DLD1 (cell line): ENCODE measurements around the gene PLEKHM3.

Experiments used
- in situ Hi-C: cut with HindIII; loops from 2 replicates; pipeline ENCODE4 v1.10.0; 2017; ENCODE audit warnings: low sequenced_read_pairs

PLEKHM3 gene

DNA sequence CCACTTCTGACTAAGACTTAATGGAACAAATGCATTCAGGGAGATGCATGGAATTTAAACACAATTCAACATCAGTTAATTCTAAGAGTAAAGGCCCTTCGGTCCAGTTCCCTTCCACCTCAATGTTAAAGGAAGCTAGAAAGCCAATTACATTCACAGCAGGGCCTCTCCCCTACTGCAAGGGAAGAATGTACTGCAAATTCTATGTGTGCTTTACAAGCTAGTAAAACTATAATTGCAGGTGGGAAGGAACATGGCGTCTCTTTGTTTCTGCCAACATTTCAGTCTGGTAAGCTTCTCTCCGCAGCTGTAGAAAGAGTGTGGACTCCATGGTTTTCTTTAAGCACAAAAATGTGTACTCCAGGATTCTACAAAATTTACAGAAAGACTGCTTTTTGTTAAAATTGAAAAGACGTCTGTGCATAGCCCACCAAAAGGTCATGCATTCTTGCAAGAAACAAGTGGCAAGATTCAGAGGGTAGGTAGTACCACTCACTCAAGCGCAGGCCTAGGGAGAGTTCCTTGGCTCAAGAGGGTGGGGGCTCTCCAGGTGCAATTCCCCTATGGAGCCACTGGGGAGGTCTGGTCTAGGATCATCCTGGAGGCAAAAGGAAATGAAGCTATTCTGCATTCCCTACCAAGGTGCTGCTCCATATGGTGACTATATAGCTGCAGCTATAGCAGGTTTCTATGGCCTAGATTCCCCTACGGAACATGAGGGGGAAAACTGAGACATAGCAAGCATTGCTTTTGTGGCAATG is 128.6 kb downstream of the PLEKHM3 start:
- in situ Hi-C loops = no loop called here

DNA sequence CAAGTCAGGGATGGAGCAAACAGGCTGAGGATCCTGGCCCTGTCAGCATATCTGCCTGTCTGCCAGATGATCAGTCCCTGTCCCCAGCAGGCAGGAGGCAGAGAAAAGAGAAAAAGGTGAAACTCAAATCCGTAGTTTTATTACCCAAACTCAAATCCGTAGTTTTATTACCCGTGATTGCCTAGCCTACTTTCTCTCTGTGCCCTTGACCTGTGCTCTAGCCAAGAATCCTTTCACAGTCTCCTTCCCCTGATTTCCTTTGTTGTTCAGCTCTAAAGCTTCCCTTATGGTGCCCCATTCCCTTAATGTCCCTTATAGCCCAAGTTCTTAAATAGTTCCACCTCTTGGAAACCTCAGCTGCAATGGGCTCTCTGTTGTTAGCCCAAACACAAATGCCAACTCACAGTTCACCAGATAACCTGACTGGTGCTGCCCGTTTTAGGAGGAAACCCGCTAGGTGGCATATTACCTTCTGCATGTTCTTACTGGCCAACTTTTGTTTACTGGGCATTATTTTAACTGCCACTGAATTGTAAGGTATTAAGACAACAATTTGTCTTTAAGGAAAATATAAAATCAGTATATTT is 130.0 kb downstream of the PLEKHM3 start:
- in situ Hi-C loops = no loop called here

DNA sequence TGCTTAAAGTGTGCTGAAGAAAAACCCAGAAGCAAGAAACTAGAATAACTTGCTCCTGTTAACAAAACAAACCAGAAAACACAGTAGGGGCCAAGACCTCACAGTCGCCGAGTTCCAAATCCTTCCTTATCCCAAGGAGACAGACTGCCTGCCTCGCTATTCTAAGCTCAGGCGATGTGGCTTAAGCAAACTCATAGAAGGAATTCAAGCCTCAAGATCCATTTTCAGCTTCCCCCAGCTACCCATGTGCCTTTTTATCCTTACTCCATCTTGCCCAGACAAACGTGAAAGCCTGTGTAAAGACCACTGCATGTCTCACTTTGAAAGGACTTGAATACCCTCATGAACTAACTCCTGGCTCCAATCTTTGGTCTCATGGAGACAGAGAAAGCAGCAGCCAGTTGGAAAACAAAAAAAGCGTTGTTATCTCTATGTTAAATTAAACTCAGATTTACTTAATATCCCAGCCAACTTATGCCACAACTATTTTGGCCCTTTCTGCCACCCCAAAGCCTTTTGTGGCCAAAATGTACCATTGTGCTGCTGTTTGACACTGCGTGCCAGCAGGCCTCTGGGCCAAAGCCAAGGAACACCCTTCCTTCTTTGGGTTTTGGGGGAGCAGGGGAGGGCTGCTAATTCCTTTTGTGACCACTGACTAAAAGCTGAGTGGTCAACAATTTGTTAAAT is 132.5 kb downstream of the PLEKHM3 start:
- in situ Hi-C loops = no loop called here

DNA sequence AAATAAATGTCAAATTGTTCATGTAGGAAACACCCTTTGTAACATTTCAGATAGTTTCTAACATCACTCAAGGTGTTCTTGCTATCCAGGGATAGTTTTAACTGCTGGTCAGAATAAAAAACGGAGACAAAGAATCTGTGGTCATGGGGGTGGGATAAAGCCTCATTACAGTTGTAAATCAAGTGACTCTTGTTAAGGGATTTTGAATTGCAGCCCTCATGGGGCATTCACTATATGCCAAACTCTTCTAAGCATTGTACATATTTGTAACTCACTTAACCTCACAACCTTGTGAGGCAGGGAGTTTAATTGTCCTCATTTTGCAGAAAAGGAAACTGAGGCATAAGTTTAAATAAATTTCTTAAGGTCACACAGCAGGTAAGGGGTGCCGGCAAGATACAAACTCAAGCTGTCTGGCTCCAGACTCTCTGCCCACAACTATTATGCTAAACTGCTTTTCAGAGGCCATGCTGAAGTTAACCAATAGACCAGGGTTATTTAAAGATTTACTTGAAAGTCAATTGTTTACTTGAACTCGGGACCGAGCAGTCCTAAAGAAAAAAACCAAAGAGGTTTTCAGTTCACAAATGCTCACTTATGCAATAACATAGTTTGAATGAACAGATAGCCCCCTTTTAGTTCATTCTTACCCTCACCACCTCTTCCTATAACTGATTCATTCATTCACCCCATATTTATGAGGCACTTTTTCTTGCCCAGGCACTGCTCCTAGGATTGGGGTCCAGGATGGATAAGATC is 134.1 kb downstream of the PLEKHM3 start:
- in situ Hi-C loops = no loop called here

DNA sequence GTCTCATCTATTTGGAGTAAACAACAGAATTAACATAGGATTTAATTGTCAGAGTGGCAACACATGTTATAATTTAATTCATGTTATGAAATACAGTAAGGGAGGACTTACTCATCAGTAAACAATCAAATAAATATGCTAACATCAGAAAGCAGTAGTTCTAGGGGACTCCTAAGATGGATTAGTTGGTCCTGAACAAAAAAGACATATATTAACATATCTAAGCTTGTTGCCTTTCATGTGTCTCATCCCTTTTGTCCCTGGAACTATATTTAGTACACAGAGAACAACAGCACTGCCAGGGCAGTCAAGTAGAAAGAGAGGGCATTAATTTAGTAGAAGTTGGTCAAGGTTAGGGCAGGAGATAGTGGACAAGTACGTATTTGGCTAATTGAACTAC is 137.8 kb downstream of the PLEKHM3 start:
- in situ Hi-C loops = no loop called here

DNA sequence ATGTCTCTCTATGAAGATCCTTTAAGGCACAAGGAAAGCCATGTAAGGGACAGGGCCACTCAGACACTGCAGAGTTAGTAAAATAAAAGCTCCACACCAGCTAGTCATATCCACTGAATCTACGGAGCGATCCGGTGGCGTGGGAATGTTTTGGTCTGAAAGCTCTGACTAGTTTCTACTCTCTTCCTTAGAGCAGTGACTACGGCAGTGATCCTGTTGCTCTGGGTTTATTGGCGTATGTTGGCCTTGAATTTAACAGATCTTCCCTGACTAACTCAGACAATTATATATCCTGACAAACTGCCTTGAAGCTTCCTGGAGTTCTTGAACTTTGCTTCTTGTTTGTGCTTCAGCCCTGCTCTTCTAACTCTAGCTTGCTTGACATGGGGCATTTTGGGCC is 140.3 kb downstream of the PLEKHM3 start:
- in situ Hi-C loops = no loop called here

DNA sequence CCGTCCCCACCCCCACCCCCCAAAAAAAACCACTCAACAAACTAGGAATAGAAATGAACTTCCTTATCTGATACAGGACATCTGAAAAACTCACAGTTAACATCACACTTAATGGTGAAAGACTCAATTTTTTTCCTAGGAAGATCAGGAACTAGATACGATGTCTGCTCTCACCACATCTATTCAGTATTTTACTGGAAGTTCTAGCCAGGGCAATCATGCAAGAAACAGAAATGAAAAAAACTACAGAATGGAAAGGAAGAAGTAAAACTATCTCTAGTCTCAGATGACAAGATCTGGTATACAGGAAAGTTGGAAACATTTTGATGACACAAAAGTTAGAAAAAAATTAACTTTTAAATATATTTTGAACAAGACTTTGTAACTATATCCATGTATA is 141.2 kb downstream of the PLEKHM3 start:
- in situ Hi-C loops = no loop called here

DNA sequence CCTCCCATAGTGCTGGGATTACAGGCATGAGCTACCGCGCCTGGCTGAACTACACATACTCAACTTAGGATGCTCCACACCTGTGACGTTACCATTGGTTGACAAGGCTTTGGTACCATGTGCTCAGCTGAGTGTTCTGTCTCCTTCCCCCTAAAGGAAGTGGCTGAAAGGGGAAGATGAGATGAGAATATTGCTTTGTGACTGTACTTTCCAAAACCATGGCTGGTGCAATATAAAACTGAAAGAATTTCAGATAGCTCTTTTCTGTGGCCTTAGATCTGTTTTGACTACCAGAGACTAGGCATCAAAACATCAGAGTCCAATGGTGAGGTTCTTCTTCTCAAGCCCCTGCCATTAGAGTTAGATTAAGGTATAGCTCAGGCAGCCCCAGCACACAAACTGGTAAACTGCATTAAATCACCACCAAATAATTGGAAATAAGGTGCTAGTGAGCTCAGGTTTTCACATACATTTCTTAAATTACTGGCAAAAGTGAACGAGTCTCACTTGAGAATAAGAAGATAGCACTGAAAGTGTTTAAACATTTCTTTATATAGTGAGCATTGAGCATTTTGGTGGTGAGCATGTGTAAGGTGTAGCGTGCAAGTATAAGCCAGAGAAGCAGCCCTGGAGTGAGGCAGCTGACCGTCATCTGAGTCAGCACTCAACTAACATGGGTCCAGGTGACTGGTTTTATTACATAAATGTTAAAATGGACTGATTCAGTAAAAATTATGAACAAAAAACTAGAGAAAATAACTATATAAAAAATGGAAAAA is 142.1 kb downstream of the PLEKHM3 start:
- in situ Hi-C loops = no loop called here

DNA sequence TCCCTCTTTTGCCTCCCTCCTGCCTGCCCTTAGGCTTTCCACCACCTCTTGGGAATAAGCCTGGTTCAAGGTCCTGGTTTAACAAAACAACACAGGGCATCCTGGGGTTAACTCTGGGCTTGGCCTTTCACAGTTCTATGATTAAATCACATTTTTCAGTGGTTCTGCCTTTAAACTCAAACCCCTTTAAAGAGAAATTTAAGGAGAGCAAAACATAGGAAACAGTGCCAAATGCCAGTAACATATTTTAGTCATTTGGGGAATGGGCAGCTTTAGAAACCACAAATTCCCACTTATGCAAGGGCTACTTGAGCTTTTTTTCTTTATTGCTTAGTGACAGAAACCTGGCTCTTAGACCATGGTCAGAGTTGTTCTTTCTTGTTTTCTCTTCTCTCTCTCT is 143.4 kb downstream of the PLEKHM3 start:
- in situ Hi-C loops = no loop called here

DNA sequence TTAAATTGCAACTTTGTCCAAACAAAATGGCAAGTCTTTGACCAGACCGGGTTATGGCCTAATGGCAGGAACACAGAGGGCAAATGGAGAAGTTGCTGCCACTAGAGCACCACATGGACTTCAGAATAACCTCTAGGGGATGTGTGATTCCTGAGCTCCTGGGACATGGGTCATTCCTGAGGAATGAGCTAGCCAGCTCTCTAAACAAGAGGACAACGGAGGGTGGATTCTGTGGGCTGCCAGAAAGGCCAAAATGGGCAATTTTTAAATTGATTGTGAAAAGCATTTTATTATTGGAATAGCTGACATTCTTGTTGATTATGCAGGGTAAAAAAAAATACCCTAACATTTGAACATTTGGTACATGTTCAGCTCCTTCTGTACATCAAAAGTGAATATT is 145.8 kb downstream of the PLEKHM3 start:
- in situ Hi-C loops = no loop called here

DNA sequence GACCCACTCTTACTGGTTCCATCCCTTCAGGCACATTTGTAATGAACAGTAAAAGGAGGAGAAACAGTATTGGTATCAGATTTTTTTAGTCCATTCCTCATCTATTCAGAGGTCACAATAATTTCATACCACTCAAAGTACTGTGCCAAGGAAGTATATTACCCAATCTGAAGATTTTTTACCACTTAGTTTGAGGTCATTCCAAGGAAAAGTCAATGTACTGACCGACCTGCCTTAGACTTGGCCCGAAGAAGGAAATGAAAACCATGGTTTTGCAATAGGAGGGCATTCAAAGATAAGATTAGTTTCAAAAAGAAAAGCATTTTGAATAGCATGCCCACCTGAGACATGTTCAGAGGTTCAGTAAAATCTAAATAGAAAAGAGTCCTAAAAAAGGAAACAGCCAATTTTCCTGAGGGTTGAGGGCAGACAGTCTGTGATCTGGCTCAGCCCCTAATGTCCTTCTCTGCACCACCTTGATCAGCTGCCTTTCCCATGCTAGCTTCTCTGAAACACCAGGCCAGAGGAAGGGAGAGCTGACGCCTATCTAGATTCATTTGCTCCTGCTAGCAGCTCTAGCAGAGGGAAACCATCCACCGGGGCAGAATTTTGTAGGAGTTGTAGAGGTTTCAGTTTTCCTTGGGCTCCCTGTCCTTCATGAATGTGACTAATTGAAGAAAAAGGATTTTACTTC is 148.3 kb downstream of the PLEKHM3 start:
- in situ Hi-C loops = no loop called here

DNA sequence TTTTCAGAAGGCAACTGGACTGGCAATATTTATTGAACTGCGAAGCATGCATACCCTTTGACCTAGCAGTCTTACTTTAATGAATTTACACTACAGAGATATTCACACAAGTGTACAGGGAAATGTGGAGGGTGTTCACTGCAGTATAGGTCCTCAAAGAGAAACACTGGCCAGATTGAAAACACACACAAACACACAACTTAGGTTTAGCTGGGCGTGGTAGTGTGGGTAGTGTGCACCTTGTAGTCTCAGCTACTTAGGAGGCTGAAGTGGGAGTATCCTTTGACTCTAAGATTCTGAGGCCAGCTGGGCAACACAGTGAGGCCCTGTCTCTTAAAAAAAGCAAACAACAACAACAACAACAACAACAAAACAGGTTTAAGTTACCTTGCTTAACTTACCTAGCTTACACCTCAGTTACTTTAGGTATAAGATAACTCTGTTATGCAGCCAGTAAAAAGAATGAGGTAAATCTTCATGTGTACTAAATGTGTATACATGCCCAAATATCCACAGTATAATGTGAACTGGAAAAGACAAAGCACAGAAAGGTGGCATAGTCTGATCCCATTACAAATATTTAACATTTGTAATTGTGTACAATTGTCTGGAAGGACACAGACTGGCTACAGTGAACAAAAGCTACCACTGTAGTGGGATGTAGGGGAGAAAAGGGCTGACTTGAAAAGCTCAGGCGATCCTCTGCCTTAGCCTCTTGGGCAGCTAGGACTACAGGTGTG is 149.7 kb downstream of the PLEKHM3 start:
- in situ Hi-C loops = no loop called here

DNA sequence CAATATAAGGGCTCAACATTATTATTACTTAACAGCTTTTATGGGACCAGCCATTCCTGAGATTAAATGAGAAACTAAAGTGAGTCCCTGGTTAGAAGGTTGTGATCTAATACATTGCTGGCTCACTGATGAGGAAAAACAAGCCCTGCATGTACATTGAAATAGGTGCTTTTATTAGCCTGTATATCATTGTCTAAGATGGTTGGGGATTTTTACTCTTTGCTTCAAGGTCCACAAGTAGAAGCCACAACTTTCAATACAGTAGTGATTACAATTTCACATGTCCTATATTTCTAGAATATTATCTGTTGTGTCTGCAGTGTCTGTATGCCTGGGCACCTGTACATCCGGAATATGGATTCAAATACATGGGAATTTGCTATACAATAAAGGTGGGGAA is 151.5 kb downstream of the PLEKHM3 start:
- in situ Hi-C loops = no loop called here

DNA sequence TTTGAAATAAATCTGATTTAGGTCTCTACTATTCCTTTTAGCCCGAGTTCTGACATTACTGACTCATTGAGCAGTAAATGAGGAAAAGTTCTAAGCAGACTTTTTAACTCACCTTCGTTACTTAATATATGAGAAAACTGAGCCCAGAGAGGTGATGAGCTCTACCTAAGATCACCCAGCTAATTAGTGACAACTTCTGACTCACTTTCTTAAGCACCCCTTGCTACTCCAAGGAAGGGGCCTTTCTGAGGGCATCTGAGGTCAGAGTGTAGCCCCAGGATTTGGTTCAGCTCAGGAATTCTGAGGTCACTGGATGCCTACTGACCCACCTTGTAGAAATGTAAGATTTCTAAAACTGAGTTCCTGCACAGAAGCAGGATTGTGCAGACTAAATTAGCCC is 153.4 kb downstream of the PLEKHM3 start:
- in situ Hi-C loops = no loop called here

DNA sequence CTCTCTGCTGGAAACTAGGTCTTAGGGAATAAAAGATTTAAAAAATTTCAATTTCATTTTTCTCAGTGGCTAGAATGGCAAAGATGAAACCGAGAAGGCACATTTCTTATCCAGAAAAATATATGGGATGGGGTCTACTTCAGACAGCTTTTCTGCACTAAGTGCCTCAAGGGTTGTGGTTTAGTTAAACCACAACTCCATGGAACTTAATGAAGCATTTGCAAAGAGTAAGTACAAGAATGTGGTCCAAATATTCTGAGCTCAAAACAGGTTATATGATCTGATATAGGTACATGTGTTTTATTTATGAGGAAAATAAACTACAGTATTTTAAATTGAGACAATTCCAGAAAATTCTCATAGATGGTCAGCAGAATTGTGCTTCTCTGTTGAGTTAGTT is 153.8 kb downstream of the PLEKHM3 start:
- in situ Hi-C loops = no loop called here

DNA sequence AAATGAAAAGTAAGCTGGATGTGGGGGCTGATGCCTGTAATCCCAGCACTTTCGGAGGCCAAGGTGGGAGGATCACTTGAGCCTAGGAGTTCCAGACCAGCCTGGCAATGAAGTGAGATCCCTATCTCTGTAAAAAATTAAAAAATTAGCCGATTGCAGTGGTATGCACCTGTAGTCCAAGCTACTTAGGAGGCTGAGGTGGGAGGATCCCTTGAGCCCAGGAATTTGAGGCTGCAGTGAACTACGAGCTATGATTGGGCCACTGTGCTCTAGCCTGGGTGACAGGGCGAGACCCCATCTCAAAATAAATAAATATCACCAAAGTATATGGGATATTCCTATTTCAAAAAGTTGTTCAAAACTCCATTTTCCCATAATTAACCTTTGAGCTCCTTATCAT is 154.5 kb downstream of the PLEKHM3 start:
- in situ Hi-C loops = no loop called here

DNA sequence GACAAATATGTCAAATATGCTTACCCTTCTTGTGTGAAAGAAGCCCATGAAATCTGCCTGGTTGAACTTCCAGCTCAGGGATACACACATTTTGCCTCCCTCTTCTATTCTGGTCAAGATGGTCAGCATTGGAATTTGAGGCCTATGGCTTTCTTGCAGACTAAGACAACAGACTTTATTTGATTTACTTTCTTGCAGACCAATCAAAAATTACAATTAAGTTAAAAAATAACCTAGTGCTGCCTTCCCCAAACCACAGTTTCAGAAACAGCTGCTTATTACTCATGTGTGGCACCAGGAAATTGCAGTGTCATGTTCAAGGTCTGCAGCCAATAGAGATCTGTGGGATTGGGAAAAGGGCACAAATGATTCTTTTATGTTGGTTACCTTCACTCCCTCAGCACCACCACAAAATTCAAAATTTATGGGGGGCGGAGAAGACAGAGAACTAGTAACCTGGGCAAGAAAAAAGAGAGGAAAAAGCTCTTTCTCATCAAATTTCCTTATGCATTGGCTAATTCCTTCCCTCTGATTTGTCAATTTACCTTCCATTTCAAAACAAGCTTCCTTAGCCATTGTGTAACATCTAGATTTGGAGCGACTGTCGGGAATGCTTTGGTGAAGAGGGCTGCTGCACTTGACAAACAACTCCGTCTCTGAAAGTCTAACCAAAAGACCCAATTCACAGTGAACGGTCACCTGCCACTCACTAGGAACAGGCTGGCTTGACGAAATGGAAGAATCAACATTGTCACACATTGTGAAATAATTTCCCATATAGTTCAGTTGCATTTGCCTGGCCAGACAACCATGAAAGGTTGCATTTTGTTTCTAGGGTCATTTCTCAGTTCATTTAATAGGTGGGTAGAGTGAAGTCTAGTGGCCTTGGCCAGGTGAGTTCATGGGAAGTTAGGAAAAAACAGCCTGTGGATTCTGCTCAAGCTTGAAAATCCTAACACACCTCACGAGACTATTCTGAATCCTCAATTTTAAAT is 155.2 kb downstream of the PLEKHM3 start:
- in situ Hi-C loops = no loop called here

DNA sequence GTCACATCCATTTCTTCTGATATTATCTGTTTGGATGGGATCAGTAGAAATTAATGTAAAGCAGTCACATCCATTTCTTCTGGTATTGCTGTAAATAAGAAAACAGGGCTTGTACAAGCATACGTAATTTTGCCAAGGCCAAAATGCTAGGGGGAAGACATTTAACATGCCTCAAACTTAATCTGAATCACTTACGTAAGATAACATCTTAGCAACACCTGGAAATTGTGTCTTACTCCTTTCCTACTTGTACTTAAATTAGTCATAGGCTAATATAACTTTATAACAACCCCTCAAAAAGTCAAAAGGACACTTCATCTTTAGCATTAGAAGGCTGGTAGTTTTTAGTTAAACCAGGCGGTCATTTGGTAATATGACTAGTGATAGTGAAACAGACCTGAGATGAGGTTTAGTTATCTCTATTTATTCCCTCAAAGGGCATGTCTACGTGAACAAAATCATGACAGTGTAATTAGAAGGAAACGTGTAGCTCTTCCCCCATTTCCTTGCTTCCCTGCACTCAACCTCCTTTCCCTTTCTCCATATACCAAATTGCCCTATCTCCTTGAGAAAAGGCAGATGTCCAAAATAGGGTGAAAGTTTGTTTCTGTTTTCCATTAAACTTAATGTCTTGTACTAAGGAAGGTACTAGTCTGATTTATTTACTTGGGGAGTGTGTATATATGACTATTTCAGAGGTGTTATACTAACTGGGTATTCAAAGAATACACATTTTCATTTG is 156.3 kb downstream of the PLEKHM3 start:
- in situ Hi-C loops = no loop called here
